Uterus (tissue), 4 donors: ENCODE measurements around the gene C7orf57. TPM values are rescaled to one million over a fixed set of nuclear protein-coding genes. Genes with fewer than 3 reads are reported as not detected.
"Not testable (repeated sequence)": the region's sequence is repeated elsewhere in the genome, so short reads cannot be mapped to it uniquely, and the experiment has no call there.

Experiments used
- DNase-seq, 2 donors: peaks; one replicate each; pipeline ENCODE4 v3.0.0-alpha.2; 2019 to 2020
- H3K27ac ChIP-seq, 2 donors: fragments of 200-600 bp; sonication (generic); 1 replicate in 1 of 2; 2 replicates in 1 of 2; pipeline ENCODE4 v1.5.1; 2016 to 2018
- H3K27me3 ChIP-seq, 2 donors: fragments of 200-600 bp; sonication (generic); one replicate each; pipeline ENCODE4 v1.5.1; 2018 to 2019; ENCODE audit warnings: control low read depth in 1 of 2
- H3K36me3 ChIP-seq, 2 donors: fragments of 200-600 bp; sonication (generic); one replicate each; pipeline ENCODE4 v1.5.1; 2019; ENCODE audit warnings: control low read depth in 1 of 2
- H3K4me1 ChIP-seq, 2 donors: fragments of 200-600 bp; sonication (generic); one replicate each; pipeline ENCODE4 v1.5.1; 2018 to 2019; ENCODE audit warnings: control low read depth in 1 of 2
- H3K4me3 ChIP-seq, 2 donors: fragments of 200-600 bp; sonication (generic); 1 replicate in 1 of 2; 2 replicates in 1 of 2; pipeline ENCODE4 v1.5.1; 2018 to 2019; ENCODE audit warnings: mild to moderate bottlenecking in 1 of 2
- H3K9me3 ChIP-seq, 2 donors: fragments of 200-600 bp; sonication (generic); one replicate each; pipeline ENCODE4 v1.5.1; 2019; ENCODE audit warnings: control low read depth in 1 of 2
- POLR2A ChIP-seq, 2 donors: fragments of 450-650 bp; IDR thresholded peaks; one replicate each; pipeline ENCODE4 v1.6.1; 2016; ENCODE audit warnings: antibody characterized with exemption in 2 of 2, mild to moderate bottlenecking in 1 of 2, moderate library complexity in 1 of 2
- intact Hi-C: fragments of 100-400 bp; cut with DNase I; formaldehyde crosslinking; loops from one replicate; pipeline ENCODE4 v1.15.1; 2023; ENCODE audit warnings: low total_unique reads
- total RNA-seq, 4 donors: library from RNA; depleted of rRNA in 3 of 4; stranded (reverse); fragments of >200 nt in 3 of 4; gene quantifications; one replicate each; pipeline versions ENCODE4 v1.1.0 to v1.2.4, GENCODE V29; 2014 to 2023
- TF ChIP-seq, protein P1 (sequence below), 4 experiments: fragments of 200-600 bp in 2 of 4; fragments of 450-650 bp in 2 of 4; sonication (generic) in 2 of 4; IDR thresholded peaks; one replicate each; pipeline ENCODE4 v1.5.1; 2016 to 2019; ENCODE audit warnings: antibody characterized with exemption in 4 of 4, mild to moderate bottlenecking in 2 of 4, moderate library complexity in 1 of 4
- donor health status: DM: yes; HTN: yes; CAD: no.

C7orf57 gene
- total RNA-seq, 4 donors from 2014 or later, result 0.76 TPM; not detected in 3

DNA sequence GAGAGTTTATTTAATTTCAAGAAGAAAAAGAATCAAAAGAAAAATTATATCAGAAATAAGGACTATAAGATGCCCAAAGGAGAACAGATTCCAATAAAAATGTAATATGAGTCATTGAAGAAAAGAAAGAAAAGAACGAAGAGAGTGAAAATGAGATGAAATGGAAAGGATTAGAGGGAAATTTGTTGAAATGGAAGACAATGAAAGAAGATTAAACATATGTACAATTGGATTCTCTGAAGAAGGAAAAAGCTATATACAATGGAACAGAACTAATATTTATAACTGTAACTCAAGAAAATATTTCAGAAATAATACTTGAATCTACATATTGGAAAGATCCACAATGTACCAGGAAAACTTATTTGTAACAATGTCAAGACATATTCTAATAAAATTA lies 28.6 kb downstream of the C7orf57 start:
- Histone ChIP-seq H3K4me1 (no peaks in the 10 kb centered on the region), H3K4me3 (no peak overlapping the region), H3K27me3 (no peaks in the 10 kb centered on the region), H3K36me3 (no peaks in the 10 kb centered on the region), H3K27ac (no peak overlapping the region), H3K9me3 (no peaks in the 10 kb centered on the region)
- intact Hi-C loops, result no loop called here
- TF ChIP-seq, protein P1, sequence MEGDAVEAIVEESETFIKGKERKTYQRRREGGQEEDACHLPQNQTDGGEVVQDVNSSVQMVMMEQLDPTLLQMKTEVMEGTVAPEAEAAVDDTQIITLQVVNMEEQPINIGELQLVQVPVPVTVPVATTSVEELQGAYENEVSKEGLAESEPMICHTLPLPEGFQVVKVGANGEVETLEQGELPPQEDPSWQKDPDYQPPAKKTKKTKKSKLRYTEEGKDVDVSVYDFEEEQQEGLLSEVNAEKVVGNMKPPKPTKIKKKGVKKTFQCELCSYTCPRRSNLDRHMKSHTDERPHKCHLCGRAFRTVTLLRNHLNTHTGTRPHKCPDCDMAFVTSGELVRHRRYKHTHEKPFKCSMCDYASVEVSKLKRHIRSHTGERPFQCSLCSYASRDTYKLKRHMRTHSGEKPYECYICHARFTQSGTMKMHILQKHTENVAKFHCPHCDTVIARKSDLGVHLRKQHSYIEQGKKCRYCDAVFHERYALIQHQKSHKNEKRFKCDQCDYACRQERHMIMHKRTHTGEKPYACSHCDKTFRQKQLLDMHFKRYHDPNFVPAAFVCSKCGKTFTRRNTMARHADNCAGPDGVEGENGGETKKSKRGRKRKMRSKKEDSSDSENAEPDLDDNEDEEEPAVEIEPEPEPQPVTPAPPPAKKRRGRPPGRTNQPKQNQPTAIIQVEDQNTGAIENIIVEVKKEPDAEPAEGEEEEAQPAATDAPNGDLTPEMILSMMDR (IDR thresholded peaks at IDR 0.05), result no peak
- TF ChIP-seq POLR2A (IDR thresholded peaks at IDR 0.05), result no peak
- no peak for DNase-seq

DNA sequence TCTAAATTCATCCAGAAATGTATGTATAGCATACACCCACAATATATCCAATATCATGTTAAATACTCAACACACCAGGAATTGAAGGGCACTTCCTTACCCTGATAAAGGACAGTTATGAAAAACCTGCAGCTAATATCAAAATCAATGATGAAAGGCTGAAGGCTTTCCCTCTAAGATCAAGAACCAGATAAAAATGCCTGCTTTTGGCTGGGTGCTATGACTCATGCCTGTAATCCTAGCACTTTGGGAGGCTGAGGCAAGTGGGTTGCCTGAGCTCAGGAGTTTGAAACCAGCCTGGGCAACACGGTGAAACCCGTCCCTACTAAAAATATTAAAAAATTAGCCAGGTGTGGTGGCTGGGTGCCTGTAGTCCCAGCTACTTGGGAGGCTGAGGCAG lies 32.1 kb downstream of the C7orf57 start:
- Histone ChIP-seq H3K4me3 (no peak overlapping the region), H3K27ac (no peak overlapping the region), H3K36me3 (no peaks in the 10 kb centered on the region), H3K9me3 (no peaks in the 10 kb centered on the region), H3K27me3 (no peaks in the 10 kb centered on the region), H3K4me1 (no peaks in the 10 kb centered on the region)
- intact Hi-C loops, result no loop called here
- TF ChIP-seq, protein P1 (IDR thresholded peaks at IDR 0.05), result no peak
- no peak for TF ChIP-seq POLR2A (IDR thresholded peaks at IDR 0.05)
- no peak for DNase-seq

DNA sequence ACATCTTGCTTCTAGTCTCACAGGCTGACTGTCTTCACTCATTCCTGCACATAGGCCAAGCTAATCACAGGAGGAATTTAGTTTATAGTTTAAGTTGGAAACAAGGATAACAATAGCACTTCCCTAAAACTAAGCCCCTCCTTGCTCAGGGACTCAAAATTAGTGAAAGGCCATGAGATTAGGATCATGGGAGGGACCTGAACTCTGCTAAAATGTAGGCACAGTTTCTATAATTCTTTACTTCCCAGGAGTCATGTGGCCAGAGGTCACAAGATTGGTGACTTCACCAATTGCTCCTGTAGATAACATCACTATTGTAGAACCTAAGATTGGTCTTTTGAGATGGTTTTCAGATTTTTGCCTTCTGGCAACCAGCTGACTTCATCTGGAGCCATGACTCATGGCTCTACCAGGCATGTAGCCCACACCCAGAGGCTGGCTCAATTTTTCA lies 38.9 kb downstream of the C7orf57 start:
- TF ChIP-seq, protein P1 (IDR thresholded peaks at IDR 0.05), result no peak
- DNase-seq, result no peak
- intact Hi-C loops, result no loop called here

DNA sequence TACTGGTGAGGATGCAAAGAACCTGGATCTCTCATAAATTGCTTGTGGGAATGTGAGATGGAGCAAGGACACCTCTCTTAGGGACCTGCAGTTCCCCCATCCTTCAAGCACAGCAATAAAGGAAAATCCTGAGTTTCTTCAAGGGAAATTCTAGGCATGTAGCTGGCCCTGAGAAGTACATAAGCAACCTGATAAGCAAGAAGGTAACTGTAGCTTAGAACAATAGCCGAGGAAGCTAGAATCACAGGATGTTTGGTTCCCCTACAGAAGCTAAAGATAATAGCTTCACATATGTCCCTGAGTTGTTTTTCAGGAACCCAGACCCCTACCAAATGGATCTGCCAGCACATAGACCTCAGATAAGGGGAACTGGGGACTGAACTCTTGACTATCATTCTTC lies 42.1 kb downstream of the C7orf57 start:
- Histone ChIP-seq H3K27ac (no peak overlapping the region), H3K4me1 (no peaks in the 10 kb centered on the region), H3K9me3 (no peaks in the 10 kb centered on the region), H3K36me3 (no peaks in the 10 kb centered on the region), H3K4me3 (no peak overlapping the region), H3K27me3 (no peaks in the 10 kb centered on the region)
- intact Hi-C loops, result no loop called here
- DNase-seq, result no peak
- TF ChIP-seq, protein P1 (IDR thresholded peaks at IDR 0.05), result no peak
- no peak for TF ChIP-seq POLR2A (IDR thresholded peaks at IDR 0.05)

More for the DNA sequence above, 38.9 kb downstream of the C7orf57 start:
- Histone ChIP-seq H3K9me3 (no peaks in the 10 kb centered on the region), H3K27ac (no peak overlapping the region), H3K4me1 (no peaks in the 10 kb centered on the region), H3K4me3 (no peak overlapping the region), H3K27me3 (no peaks in the 10 kb centered on the region), H3K36me3 (no peaks in the 10 kb centered on the region)

DNA sequence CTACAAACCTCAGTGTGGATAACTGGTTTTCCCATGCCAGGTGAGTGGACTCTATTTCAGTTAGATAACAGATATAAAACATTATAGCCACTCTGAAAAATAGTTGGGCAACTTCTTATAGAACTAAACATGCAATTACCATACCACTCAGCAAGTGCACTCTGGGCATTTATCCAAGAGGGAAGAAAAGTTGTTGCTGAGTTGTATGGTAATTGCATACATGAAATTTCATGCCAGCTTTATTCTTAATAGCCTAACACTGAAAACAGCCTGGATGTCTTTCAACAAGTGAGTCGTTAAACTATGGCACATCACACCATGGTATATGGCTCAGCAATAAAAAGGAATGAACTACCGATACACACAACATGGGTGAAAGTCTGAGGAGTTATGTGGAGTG lies 43.1 kb downstream of the C7orf57 start:
- no peaks in the 10 kb centered on the region for H3K36me3 ChIP-seq
- intact Hi-C loops, result no loop called here
- H3K4me3 ChIP-seq, result no peak overlapping the region
- no peaks in the 10 kb centered on the region for H3K9me3 ChIP-seq
- H3K27ac ChIP-seq, result no peak overlapping the region
- no peaks in the 10 kb centered on the region for H3K27me3 ChIP-seq
- TF ChIP-seq, protein P1 (IDR thresholded peaks at IDR 0.05), result no peak
- TF ChIP-seq POLR2A (IDR thresholded peaks at IDR 0.05), result no peak
- no peak for DNase-seq
- H3K4me1 ChIP-seq, result no peaks in the 10 kb centered on the region

DNA sequence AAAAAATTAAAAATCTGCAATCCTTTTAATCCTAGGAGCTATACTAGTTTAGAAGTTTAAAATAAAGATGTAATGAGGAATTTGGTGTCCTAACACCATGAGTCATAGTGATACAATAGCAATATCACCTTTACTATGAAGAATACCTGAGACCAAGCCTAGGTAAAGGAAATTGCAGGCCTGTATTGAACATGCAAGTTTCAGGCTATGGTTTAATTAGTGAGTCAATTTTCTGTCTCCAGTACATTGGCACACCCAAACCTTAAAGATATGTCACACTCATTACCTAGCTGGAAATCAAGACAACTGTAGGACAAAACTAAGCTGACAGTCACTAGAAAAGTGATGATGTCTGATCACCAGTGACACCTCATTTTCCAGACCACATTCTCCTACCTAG lies 47.0 kb downstream of the C7orf57 start:
- H3K36me3 ChIP-seq, DNase-seq, intact Hi-C loops, H3K9me3 ChIP-seq, H3K27me3 ChIP-seq, H3K4me3 ChIP-seq, H3K27ac ChIP-seq, H3K4me1 ChIP-seq: not testable (repeated sequence)
